CD1c-positive myeloid dendritic cell (primary cell): ENCODE measurements around the gene AKAP13.
"Not testable (repeated sequence)": the region's sequence is repeated elsewhere in the genome, so short reads cannot be mapped to it uniquely, and the experiment has no call there.

Experiments used
- DNase-seq: peaks from one replicate; pipeline ENCODE4 v3.0.0-alpha.2; 2016; ENCODE audit errors: extremely low spot score

Gene AKAP13

GRCh38 chr15:85786781-85787114 lies 406.3 kb downstream of the AKAP13 start:
- DNase-seq = no peak

- DNase-seq = no peak
Observed at GRCh38 chr15:85788771-85789495, 408.5 kb downstream of the AKAP13 start.

GRCh38 chr15:85789496-85789875 lies 409.1 kb downstream of the AKAP13 start:
- DNase-seq = no peak

GRCh38 chr15:85792102-85792731 lies 411.8 kb downstream of the AKAP13 start:
- DNase-seq = no peak

- DNase-seq = no peak
Observed at GRCh38 chr15:85792912-85793590, 412.6 kb downstream of the AKAP13 start.

GRCh38 chr15:85793641-85794597 lies 413.5 kb downstream of the AKAP13 start:
- peak; percentile 35 for DNase-seq

GRCh38 chr15:85794598-85795336 lies 414.4 kb downstream of the AKAP13 start, which contains the start of gene KLHL25:
Gene KLHL25, minus strand, starts transcription at chr15:85794925. Its CDS starts 25,115 bp downstream, at chr15:85769810.
- peak; percentile 95 for DNase-seq

- DNase-seq = no peak
Observed at GRCh38 chr15:85795337-85796305, 415.2 kb downstream of the AKAP13 start.

- DNase-seq = not testable (repeated sequence)
Observed at GRCh38 chr15:85796371-85796770, 416.0 kb downstream of the AKAP13 start.
